GM21423 (cell line): ENCODE data around the gene ANXA10.
"Not testable (repeated sequence)": the region's sequence is repeated elsewhere in the genome, so short reads cannot be mapped to it uniquely, and the experiment has no call there.

Experiments used
- ATAC-seq: cut with Tn5 transposase; IDR thresholded peaks from one replicate; pipeline ENCODE4 v1.9.1; 2021; ENCODE audit warnings: mild to moderate bottlenecking, moderate library complexity; ENCODE audit not compliant: unreplicated experiment

ANXA10 gene

GRCh38 chr4:168118116-168118655, 25.8 kb downstream of the ANXA10 start:
- no peak for ATAC-seq

GRCh38 chr4:168119100-168119499, 26.8 kb downstream of the ANXA10 start:
- ATAC-seq, result no peak

GRCh38 chr4:168119890-168120289, 27.6 kb downstream of the ANXA10 start:
- ATAC-seq, result no peak

GRCh38 chr4:168120811-168121210, 28.5 kb downstream of the ANXA10 start:
- ATAC-seq, result no peak

- no peak for ATAC-seq
These were observed 31.8 kb downstream of the ANXA10 start for GRCh38 chr4:168124008-168124641.

DNA sequence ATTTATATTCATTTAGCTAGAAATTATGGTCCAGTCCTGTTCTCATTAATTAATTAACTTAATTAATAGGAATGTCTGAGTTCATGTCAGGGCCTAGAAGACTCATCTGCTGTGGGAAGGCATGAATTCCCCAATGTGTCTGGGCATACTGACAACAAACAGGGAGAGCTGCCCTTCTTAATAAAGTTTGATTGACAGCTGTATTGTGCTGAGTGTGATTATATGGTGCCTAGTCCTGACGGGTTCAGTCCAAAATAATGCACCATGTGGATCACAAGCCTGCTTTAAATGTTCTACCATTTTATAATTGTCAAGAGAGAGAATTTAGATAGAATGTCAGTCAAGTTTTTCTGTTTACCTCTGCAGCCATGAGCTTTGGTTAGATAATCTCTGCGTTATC, 34.6 kb downstream of the ANXA10 start:
- no peak for ATAC-seq

GRCh38 chr4:168128601-168129000, 36.3 kb downstream of the ANXA10 start:
- ATAC-seq, result no peak

GRCh38 chr4:168129046-168129772, 36.9 kb downstream of the ANXA10 start:
- no peak for ATAC-seq

DNA sequence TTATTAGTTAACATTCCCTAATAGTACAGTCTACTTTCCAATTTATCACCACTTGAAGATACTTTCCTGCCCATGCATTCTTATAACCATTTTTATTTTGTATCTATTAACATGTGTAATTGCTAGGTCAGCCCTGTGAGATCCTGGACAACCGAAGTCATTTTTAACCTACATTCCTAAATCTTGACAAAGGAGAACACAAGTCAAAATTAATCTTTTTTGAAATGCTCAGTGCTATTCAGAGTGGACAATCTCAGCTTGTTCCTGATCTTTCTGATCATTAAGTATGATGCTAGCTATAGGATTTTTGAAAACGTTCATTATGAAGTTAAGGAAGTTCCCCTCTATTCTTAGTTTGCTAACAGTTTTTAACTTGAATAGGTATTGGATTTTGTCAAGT, 37.5 kb downstream of the ANXA10 start:
- no peak for ATAC-seq

- no peak for ATAC-seq
These were observed 38.9 kb downstream of the ANXA10 start for GRCh38 chr4:168131196-168131595.

- ATAC-seq, result no peak
These were observed 42.3 kb downstream of the ANXA10 start for GRCh38 chr4:168134651-168135050.

GRCh38 chr4:168135860-168136259, 43.5 kb downstream of the ANXA10 start:
- not testable (repeated sequence) for ATAC-seq

DNA sequence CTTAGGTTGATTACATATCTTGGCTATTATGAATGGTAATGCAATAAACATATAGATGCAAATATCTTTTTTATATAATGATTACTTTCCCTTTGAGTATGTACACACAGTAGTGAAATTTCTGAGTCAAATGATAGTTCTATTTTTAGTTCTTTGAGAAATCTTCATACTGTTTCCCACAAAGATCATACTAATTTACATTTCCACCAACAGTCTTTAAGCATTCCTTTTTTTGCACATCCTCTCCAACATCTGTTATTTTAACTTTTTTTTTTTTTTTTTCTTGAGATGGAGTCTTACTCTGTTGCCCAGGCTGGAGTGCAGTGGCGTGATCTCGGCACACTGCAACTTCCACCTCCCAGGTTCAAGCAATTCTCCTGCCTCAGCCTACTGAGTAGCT, 45.4 kb downstream of the ANXA10 start:
- not testable (repeated sequence) for ATAC-seq

DNA sequence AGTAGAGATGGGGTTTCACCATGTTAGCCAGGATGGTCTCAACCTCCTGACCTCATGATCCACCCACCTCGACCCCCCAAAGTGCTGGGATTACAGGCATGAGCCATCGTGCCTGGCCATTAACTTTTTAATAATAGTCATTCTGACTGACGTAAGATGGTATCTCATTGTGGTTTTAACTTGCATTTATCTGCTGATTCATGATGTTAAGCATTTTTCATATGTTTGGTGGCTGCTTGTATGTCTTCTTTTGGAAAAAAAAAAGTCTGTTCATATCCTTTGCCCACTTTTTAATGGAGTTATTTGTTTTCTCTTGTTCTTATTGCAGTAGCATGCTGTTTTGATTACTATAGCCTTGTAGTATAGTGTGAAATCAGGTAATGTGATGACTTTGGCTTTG, 45.8 kb downstream of the ANXA10 start:
- ATAC-seq, result no peak

- no peak for ATAC-seq
These were observed 47.0 kb downstream of the ANXA10 start for GRCh38 chr4:168139336-168139735.

DNA sequence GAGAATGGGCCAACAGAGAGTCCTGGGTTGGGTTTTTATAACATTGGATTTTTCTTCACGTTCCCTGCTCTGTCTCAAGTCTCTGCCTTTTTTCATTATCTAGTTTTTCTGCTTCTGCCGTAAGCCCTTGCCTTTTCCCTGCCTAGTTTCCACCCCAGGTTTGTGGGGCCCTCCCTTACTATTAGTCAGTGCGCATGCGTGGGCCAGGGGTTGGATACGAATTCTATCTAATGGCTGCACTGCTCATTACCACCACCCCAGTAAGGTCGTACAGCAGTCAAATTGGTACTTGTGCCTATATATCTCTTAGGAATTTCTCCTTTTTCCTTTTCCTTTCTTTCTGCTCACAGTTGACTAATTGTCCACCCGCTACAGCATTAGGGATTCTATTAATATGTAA, 49.4 kb downstream of the ANXA10 start:
- no peak for ATAC-seq

- no peak for ATAC-seq
These were observed 51.3 kb downstream of the ANXA10 start for GRCh38 chr4:168143601-168144000.

DNA sequence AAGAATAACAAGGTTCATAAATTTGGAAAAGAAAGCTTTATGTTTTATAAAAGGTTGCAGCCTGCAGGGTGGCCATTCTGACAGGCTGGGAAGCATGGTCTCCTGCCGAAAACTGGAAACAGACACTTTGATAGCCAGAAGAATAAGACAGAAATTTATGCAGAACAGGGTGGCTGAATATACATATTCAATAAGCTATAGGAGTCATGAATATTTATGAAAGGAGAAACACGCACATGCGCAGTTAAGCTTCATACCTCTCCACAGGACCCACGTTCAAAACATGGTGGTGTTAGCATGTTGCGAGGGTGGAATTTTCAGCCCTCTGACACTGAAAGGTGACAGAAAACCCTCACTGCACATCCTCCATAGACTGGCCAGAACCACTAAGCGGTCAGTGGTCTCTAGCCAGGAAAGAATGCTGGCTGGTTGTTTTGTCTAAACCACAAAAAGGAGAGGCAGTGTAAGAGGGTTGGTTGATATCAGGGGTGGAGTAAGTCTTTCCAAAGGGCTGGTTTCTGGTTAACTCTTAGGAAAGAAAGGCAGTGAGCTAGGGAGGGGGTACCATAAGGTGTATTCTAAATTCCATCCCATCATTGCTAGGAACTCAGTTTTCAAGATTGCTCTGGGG, 58.2 kb downstream of the ANXA10 start:
- ATAC-seq, result no peak

GRCh38 chr4:168151327-168151726, 59.0 kb downstream of the ANXA10 start:
- ATAC-seq, result no peak

DNA sequence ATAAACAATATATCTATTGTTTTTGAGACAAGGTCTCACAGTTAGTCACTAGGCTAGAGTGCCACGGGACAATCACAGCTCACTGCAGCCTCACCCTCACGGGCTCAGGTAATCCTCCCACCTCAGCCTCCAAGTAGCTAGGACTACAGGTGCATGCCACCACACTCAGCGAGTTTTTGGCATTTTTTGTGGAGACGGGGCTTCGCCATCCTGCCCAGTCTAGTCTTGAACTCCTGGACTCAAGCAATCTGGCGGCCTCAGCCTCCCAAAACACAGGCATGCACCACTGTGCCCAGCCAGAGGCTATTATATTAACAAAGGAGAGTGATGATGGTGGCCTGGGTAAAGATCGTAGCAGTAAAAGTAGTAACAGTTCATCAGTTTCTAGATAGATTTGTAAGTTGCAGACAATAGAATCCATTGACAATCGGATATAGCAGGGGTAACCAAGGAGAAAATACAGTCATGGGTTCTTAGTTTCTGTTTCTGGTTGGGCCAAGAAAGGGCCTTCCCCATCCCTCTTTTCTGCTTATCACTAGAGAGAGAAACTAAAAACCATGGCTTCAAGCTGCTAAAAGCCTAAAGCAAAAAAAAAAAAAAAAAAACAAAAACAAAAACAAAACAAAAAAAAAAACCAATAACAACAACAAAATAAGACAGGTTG, 60.6 kb downstream of the ANXA10 start:
- no peak for ATAC-seq
